ENCODE data around the gene PTPN4.

PTPN4 gene

GRCh38 chr2:119759451-119760236 is at the start of gene PTPN4:
PTPN4 (plus strand) TSS chr2:119759922; CDS start chr2:119809854, 49,932 bp downstream.
- peak; percentile 98 for DNase-seq (ENCODE audit: low spot score)

- DNase-seq (ENCODE audit: low spot score), result no peak
Measured at GRCh38 chr2:119710281-119710680, 49.4 kb upstream of the PTPN4 start.

- DNase-seq (ENCODE audit: low spot score), result no peak
Measured at GRCh38 chr2:119711352-119711751, 48.4 kb upstream of the PTPN4 start.

- DNase-seq (ENCODE audit: low spot score), result no peak
Measured at GRCh38 chr2:119712571-119712970, 47.2 kb upstream of the PTPN4 start.

- DNase-seq (ENCODE audit: low spot score), result no peak
Measured at GRCh38 chr2:119713819-119714490, 45.8 kb upstream of the PTPN4 start.

GRCh38 chr2:119715409-119716283 is 44.1 kb upstream of the PTPN4 start:
- DNase-seq (ENCODE audit: low spot score), result no peak

- DNase-seq (ENCODE audit: low spot score), result no peak
Measured at GRCh38 chr2:119716284-119716672, 43.4 kb upstream of the PTPN4 start.

GRCh38 chr2:119718501-119719260 is 41.0 kb upstream of the PTPN4 start:
- no peak for DNase-seq (ENCODE audit: low spot score)

GRCh38 chr2:119719261-119719627 is 40.5 kb upstream of the PTPN4 start:
- DNase-seq (ENCODE audit: low spot score), result no peak

GRCh38 chr2:119721043-119721442 is 38.7 kb upstream of the PTPN4 start:
- DNase-seq (ENCODE audit: low spot score), result no peak

GRCh38 chr2:119721462-119721861 is 38.3 kb upstream of the PTPN4 start:
- DNase-seq (ENCODE audit: low spot score), result no peak

GRCh38 chr2:119721904-119722303 is 37.8 kb upstream of the PTPN4 start:
- no peak for DNase-seq (ENCODE audit: low spot score)

- no peak for DNase-seq (ENCODE audit: low spot score)
Measured at GRCh38 chr2:119723186-119723585, 36.5 kb upstream of the PTPN4 start.

- DNase-seq (ENCODE audit: low spot score), result no peak
Measured at GRCh38 chr2:119723784-119724467, 35.8 kb upstream of the PTPN4 start.

- DNase-seq (ENCODE audit: low spot score), result no peak
Measured at GRCh38 chr2:119724656-119725485, 34.9 kb upstream of the PTPN4 start.

GRCh38 chr2:119727493-119727892 is 32.2 kb upstream of the PTPN4 start:
- no peak for DNase-seq (ENCODE audit: low spot score)

- no peak for DNase-seq (ENCODE audit: low spot score)
Measured at GRCh38 chr2:119728421-119728820, 31.3 kb upstream of the PTPN4 start.

- DNase-seq (ENCODE audit: low spot score), result no peak
Measured at GRCh38 chr2:119730671-119731177, 29.0 kb upstream of the PTPN4 start.

- DNase-seq (ENCODE audit: low spot score), result no peak
Measured at GRCh38 chr2:119731983-119732382, 27.7 kb upstream of the PTPN4 start.

GRCh38 chr2:119732601-119733164 is 27.0 kb upstream of the PTPN4 start:
- DNase-seq (ENCODE audit: low spot score), result no peak
